HCT116 (cell line): ENCODE data around the gene PGD. TPM values are rescaled to one million over a fixed set of nuclear protein-coding genes. Genes with fewer than 3 reads are reported as not detected.

Experiments used
- ATAC-seq: fragments of 200-7000 bp; cut with Tn5 transposase; 2 replicates; pipeline ENCODE4 v1.9.1; 2020; ENCODE audit warnings: mild to moderate bottlenecking, moderate library complexity
- BruUV-seq: library from RNA; stranded (reverse); fragments of 400-500 nt; replicated peaks from 2 replicates; lab custom pipeline; 2021; lab: Mats Ljungman, UMichigan
- CTCF ChIA-PET: fragments of 300-600 bp; sonication (Branson Sonifier 250); formaldehyde crosslinking; loops from one replicate; lab custom pipeline; 2021; ENCODE audit warnings: antibody characterized with exemption; lab: Charles Lee
- POLR2A ChIA-PET: fragments of 300-600, 350-600 bp; sonication (Branson Sonifier 250); formaldehyde crosslinking; loops from one replicate; lab custom pipeline; 2021; ENCODE audit warnings: antibody characterized with exemption; lab: Charles Lee
- RAD21 ChIA-PET, 2 experiments: fragments of 300-600 bp; sonication (Branson Sonifier 250); formaldehyde crosslinking; loops; one replicate each; lab custom pipeline; 2023; ENCODE audit warnings: low total read pairs in 2 of 2; ENCODE audit not compliant: uncharacterized antibody in 2 of 2, unreplicated experiment in 2 of 2, low non-redundant PET in 1 of 2; lab: Charles Lee
- DNase-seq: peaks from one replicate; pipeline ENCODE4 v3.0.0-alpha.2; 2010; ENCODE audit warnings: low read depth, low spot score
- H2AFZ ChIP-seq: fragments of 200-600 bp; shearing (Covaris generic), sonication (generic); 2 replicates; pipeline ENCODE4 v1.6.1; 2017; ENCODE audit warnings: low read depth, mixed run types, mixed read lengths, antibody characterized with exemption, low read length; ENCODE audit not compliant: poor library complexity, severe bottlenecking
- H3K27ac ChIP-seq: 2 replicates; pipeline ENCODE4 v1.5.1; 2012; ENCODE audit warnings: low read depth, low read length
- H3K27me3 ChIP-seq: fragments of 200-600 bp; sonication (generic); 2 replicates; pipeline ENCODE4 v1.6.1; 2016; ENCODE audit warnings: mixed run types, low read length, mixed read lengths; ENCODE audit not compliant: insufficient read depth
- H3K36me3 ChIP-seq, 2 experiments: fragments of 200-500 bp in 1 of 2; fragments of 200-600 bp in 1 of 2; sonication (Bioruptor generic) in 1 of 2; sonication (generic) in 1 of 2; 2 replicates each; pipeline versions ENCODE4 v1.5.1 to v1.6.1; 2014 to 2016; ENCODE audit warnings: low read length in 2 of 2, inconsistent platforms in 1 of 2, mixed read lengths in 1 of 2, mixed run types in 1 of 2; ENCODE audit not compliant: insufficient read depth in 2 of 2, control insufficient read depth in 1 of 2
- H3K4me1 ChIP-seq, 2 experiments: fragments of 200-600 bp in 1 of 2; sonication (generic) in 1 of 2; 2 replicates each; pipeline versions ENCODE4 v1.5.1 to v1.6.1; 2012 to 2017; ENCODE audit warnings: low read length in 2 of 2, inconsistent platforms in 1 of 2, mild to moderate bottlenecking in 1 of 2, mixed read lengths in 1 of 2, mixed run types in 1 of 2, moderate library complexity in 1 of 2; ENCODE audit not compliant: insufficient read depth in 2 of 2, control insufficient read depth in 1 of 2
- H3K4me2 ChIP-seq: fragments of 200-600 bp; sonication (generic); 2 replicates; pipeline ENCODE4 v1.6.1; 2017; ENCODE audit warnings: mixed run types, low read length, mixed read lengths
- H3K4me3 ChIP-seq, 2 experiments: fragments of 200-600 bp in 1 of 2; sonication (generic) in 1 of 2; replicated peaks in 1 of 2; 2 replicates each; pipeline ENCODE4 v1.5.1; 2011 to 2016; ENCODE audit warnings: low read length in 2 of 2, control low read depth in 1 of 2, low read depth in 1 of 2, mild to moderate bottlenecking in 1 of 2, mixed read lengths in 1 of 2, mixed run types in 1 of 2
- H3K79me2 ChIP-seq: fragments of 200-600 bp; sonication (generic); 2 replicates; pipeline ENCODE4 v1.6.1; 2017; ENCODE audit warnings: mild to moderate bottlenecking, mixed run types, low read length, moderate library complexity, mixed read lengths; ENCODE audit not compliant: insufficient read depth
- H3K9ac ChIP-seq: fragments of 200-600 bp; sonication (generic); 2 replicates; pipeline ENCODE4 v1.6.1; 2016; ENCODE audit warnings: low read length, mixed read lengths
- H3K9me2 ChIP-seq: fragments of 200-600 bp; sonication (generic), shearing (Covaris generic); 2 replicates; pipeline ENCODE4 v1.6.1; 2017; ENCODE audit warnings: mixed run types, mild to moderate bottlenecking, moderate library complexity; ENCODE audit not compliant: insufficient read depth
- H3K9me3 ChIP-seq, 2 experiments: fragments of 200-500 bp in 1 of 2; fragments of 200-600 bp in 1 of 2; sonication (Bioruptor generic) in 1 of 2; sonication (generic) in 1 of 2; 2 replicates each; pipeline ENCODE4 v1.6.1; 2014 to 2017; ENCODE audit warnings: low read length in 2 of 2, mixed read lengths in 2 of 2, inconsistent platforms in 1 of 2, low read depth in 1 of 2, mild to moderate bottlenecking in 1 of 2, mixed run types in 1 of 2, moderate library complexity in 1 of 2; ENCODE audit not compliant: control insufficient read depth in 1 of 2, insufficient read depth in 1 of 2
- H4K20me1 ChIP-seq: fragments of 200-600 bp; sonication (generic), shearing (Covaris generic); 2 replicates; pipeline ENCODE4 v1.6.1; 2017; ENCODE audit warnings: mixed run types, mild to moderate bottlenecking, moderate library complexity; ENCODE audit not compliant: insufficient read depth
- CEBPB ChIP-seq: IDR thresholded peaks from 2 replicates; pipeline ENCODE4 v1.6.1; 2012; ENCODE audit warnings: low read depth
- ELF1 ChIP-seq: IDR thresholded peaks from 2 replicates; pipeline ENCODE4 v1.6.1; 2012; ENCODE audit warnings: low read depth, borderline replicate concordance
- EZH2 ChIP-seq: fragments of 200-600 bp; sonication (generic); IDR thresholded peaks from 2 replicates; pipeline ENCODE4 v1.6.1; 2017; ENCODE audit warnings: antibody characterized with exemption, mixed run types
- EZH2phosphoT487 ChIP-seq: fragments of 200-600 bp; IDR thresholded peaks from 2 replicates; pipeline ENCODE4 v1.6.1; 2018; ENCODE audit warnings: antibody characterized with exemption, borderline replicate concordance
- POLR2A ChIP-seq: IDR thresholded peaks from 2 replicates; pipeline ENCODE4 v1.7.0; 2011; ENCODE audit warnings: borderline replicate concordance; ENCODE audit not compliant: insufficient read depth, insufficient read length; ENCODE audit errors: extremely low read depth
- RAD21 ChIP-seq: IDR thresholded peaks from 2 replicates; pipeline ENCODE4 v1.6.1; 2012; ENCODE audit warnings: low read depth, mild to moderate bottlenecking
- SIN3A ChIP-seq: IDR thresholded peaks from 2 replicates; pipeline ENCODE4 v1.6.1; 2012; ENCODE audit warnings: low read depth
- SP1 ChIP-seq: IDR thresholded peaks from 2 replicates; pipeline ENCODE4 v1.6.1; 2012; ENCODE audit warnings: low read depth
- SRF ChIP-seq: IDR thresholded peaks from 2 replicates; pipeline ENCODE4 v1.6.1; 2012; ENCODE audit warnings: low read depth
- TCF7L2 ChIP-seq: IDR thresholded peaks from 2 replicates; pipeline ENCODE4 v1.7.0; 2011; ENCODE audit warnings: borderline replicate concordance, inconsistent platforms; ENCODE audit not compliant: insufficient read depth, insufficient read length; ENCODE audit errors: extremely low read depth
- YY1 ChIP-seq: IDR thresholded peaks from 2 replicates; pipeline ENCODE4 v1.6.1; 2011; ENCODE audit warnings: low read length, low read depth, moderate library complexity, mild to moderate bottlenecking; ENCODE audit not compliant: insufficient replicate concordance; ENCODE audit errors: extremely low read depth
- ZBTB33 ChIP-seq: IDR thresholded peaks from 2 replicates; pipeline ENCODE4 v1.6.1; 2011; ENCODE audit warnings: mild to moderate bottlenecking, low read length, moderate library complexity; ENCODE audit not compliant: insufficient replicate concordance; ENCODE audit errors: extremely low read depth
- ZFX ChIP-seq: fragments of 450-650 bp; IDR thresholded peaks from 2 replicates; pipeline ENCODE4 v1.6.1; 2017
- ZNF274 ChIP-seq: fragments of 200-500 bp; sonication (Bioruptor generic); IDR thresholded peaks from 2 replicates; pipeline ENCODE4 v1.6.1; 2014; ENCODE audit warnings: mild to moderate bottlenecking, low read depth, low read length, inconsistent platforms
- intact Hi-C: fragments of 100-400 bp; cut with micrococcal nuclease; formaldehyde crosslinking; loops from 2 replicates; pipeline ENCODE4 v1.10.0; 2022
- total RNA-seq: library from RNA; stranded (reverse); gene quantifications from one replicate; pipeline ENCODE4 v1.2.1, GENCODE V29; 2021; ENCODE audit not compliant: unreplicated experiment
- TF ChIP-seq, protein P1 (sequence below): IDR thresholded peaks from 2 replicates; pipeline ENCODE4 v1.6.1; 2012
- TF ChIP-seq, protein P2 (sequence below), 3 experiments: fragments of 200-600 bp in 1 of 3; sonication (generic) in 1 of 3; IDR thresholded peaks in 2 of 3; conservative IDR thresholded peaks in 1 of 3; 2 replicates each; pipeline ENCODE4 v1.5.1; 2012 to 2017; ENCODE audit warnings: low read depth in 2 of 3, low read length in 2 of 3, antibody characterized with exemption in 1 of 3, borderline replicate concordance in 1 of 3, control low read depth in 1 of 3, mild to moderate bottlenecking in 1 of 3, mixed read lengths in 1 of 3, mixed run types in 1 of 3, moderate library complexity in 1 of 3; ENCODE audit not compliant: insufficient read depth in 1 of 3
- TF ChIP-seq, protein P3 (sequence below): IDR thresholded peaks from 2 replicates; pipeline ENCODE4 v1.6.1; 2012

PGD gene
- total RNA-seq, 1 experiment from 2014 or later: 144 TPM

DNA sequence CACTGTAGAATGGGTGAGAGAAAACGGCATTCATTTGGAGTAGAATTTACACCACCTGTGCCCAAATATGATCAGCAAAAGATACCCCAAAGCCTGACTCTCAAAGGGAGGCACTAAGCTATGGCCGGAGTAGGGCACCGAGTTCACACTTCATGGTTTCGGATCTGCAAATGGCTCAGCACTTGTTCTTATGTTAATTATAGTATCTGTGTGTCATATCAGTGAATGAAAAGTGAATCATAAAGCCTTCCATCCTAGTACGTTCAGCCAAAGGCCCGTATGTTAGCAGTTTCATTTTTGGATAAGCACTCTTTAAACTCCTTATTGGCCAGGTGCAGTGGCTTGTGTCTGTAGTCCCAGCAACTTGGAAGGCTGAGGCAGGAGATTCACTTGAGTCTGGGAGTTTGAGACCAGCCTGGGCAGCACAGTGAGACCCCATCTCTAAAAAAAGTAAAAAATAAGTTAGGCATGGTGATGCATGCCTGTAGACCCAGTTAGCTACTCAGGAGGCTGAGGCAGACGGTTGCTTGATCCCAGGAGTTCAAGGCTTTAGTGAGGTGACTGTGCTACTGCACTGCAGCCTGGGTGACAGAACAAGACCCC lies 46.0 kb downstream of the PGD start:
- no peak overlapping the region for H3K9ac ChIP-seq
- intact Hi-C loops: no loop called here
- no peak for DNase-seq
- no peaks in the 10 kb centered on the region for H4K20me1 ChIP-seq
- H3K79me2 ChIP-seq: no peaks in the 10 kb centered on the region
- no peak overlapping the region for H3K27ac ChIP-seq
- H3K36me3 ChIP-seq: peaks cover 0 to 4% of the 10 kb centered on the region in 2 experiments; a peak in 1 of 4 replicates
- no peaks in the 10 kb centered on the region for H3K9me3 ChIP-seq
- H3K27me3 ChIP-seq: no peaks in the 10 kb centered on the region
- TF ChIP-seq SP1 (no peak), SRF (no peak), ZBTB33 (no peak), CEBPB (no peak), ZNF274 (no peak), RAD21 (no peak), POLR2A (no peak), ZFX (no peak), ELF1 (no peak), EZH2 (no peak), TCF7L2 (no peak), EZH2phosphoT487 (no peak), SIN3A (no peak), YY1 (no peak)
- TF ChIP-seq, protein P1, sequence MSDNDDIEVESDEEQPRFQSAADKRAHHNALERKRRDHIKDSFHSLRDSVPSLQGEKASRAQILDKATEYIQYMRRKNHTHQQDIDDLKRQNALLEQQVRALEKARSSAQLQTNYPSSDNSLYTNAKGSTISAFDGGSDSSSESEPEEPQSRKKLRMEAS: no peak
- TF ChIP-seq, protein P2, sequence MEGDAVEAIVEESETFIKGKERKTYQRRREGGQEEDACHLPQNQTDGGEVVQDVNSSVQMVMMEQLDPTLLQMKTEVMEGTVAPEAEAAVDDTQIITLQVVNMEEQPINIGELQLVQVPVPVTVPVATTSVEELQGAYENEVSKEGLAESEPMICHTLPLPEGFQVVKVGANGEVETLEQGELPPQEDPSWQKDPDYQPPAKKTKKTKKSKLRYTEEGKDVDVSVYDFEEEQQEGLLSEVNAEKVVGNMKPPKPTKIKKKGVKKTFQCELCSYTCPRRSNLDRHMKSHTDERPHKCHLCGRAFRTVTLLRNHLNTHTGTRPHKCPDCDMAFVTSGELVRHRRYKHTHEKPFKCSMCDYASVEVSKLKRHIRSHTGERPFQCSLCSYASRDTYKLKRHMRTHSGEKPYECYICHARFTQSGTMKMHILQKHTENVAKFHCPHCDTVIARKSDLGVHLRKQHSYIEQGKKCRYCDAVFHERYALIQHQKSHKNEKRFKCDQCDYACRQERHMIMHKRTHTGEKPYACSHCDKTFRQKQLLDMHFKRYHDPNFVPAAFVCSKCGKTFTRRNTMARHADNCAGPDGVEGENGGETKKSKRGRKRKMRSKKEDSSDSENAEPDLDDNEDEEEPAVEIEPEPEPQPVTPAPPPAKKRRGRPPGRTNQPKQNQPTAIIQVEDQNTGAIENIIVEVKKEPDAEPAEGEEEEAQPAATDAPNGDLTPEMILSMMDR (IDR thresholded peaks at IDR 0.05 in 2 of 3, conservative IDR thresholded peaks at IDR 0.05 in 1 of 3; ENCODE audit: borderline replicate concordance in 1 of 3, insufficient read depth in 1 of 3, low read depth in 2 of 3, low read length in 2 of 3): no peak
- TF ChIP-seq, protein P3, sequence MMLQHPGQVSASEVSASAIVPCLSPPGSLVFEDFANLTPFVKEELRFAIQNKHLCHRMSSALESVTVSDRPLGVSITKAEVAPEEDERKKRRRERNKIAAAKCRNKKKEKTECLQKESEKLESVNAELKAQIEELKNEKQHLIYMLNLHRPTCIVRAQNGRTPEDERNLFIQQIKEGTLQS: no peak
- no peaks in the 10 kb centered on the region for H3K9me2 ChIP-seq
- H3K4me3 ChIP-seq: no peak overlapping the region
- H3K4me1 ChIP-seq: no peaks in the 10 kb centered on the region
- no peak overlapping the region for H3K4me2 ChIP-seq
- POLR2A ChIA-PET: no interaction called here
- CTCF ChIA-PET: no interaction called here
- RAD21 ChIA-PET: no interaction called here
- no peak overlapping the region for H2AFZ ChIP-seq
- BruUV-seq: no TSS peak
- ATAC-seq: no peak
